ENCODE data around the gene PRKD1. TPM values are rescaled to one million over a fixed set of nuclear protein-coding genes. Genes with fewer than 3 reads are reported as not detected.

The PRKD1 gene
- total RNA-seq, 1 donor, result 28.6 TPM

DNA sequence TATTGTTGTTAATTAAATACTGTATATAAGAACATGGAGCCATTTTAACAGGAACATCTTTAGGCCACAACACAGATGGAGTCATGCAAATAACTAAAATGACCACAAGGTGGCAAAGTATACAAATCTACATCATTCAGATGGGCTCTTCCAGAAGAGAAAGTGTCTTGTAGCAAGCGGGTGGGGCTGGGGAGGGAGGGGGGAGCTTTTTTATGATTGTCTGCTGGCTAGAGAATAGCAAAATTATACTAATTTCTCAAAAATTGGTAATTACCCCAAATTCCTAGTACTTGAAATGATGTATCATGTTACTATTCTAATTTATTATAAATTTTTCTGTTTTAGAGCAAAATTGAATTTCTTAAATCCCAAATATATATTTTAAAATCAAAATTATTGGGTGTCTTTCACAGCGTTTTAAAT, 378.7 kb downstream of the PRKD1 start:
- Histone ChIP-seq H3K4me1 (ENCODE audit: insufficient read depth, low read length) (no peaks in the 10 kb centered on the region), H4K20me1 (ENCODE audit: insufficient read depth, low read length) (no peaks in the 10 kb centered on the region), H3K4me2 (ENCODE audit: insufficient read depth, low read length) (peak overlapping the region; percentile 40), H3K27me3 (ENCODE audit: insufficient read depth, low read length) (no peaks in the 10 kb centered on the region), H3K79me2 (ENCODE audit: insufficient read depth, low read length) (no peaks in the 10 kb centered on the region), H3K9me3 (ENCODE audit: low read depth, low read length) (no peaks in the 10 kb centered on the region), H2AFZ (ENCODE audit: low read length) (peak overlapping the region; percentile 77), H3K27ac (ENCODE audit: low read depth, low read length) (no peak overlapping the region), H3K36me3 (ENCODE audit: insufficient read depth, low read length) (no peaks in the 10 kb centered on the region), H3K4me3 (ENCODE audit: insufficient read depth, low read length) (no peak overlapping the region)
- peak; percentile 54 for TF ChIP-seq CTCF (IDR thresholded peaks at IDR 0.05; ENCODE audit: extremely low read depth, low read depth, low read length)
- DNase-seq (ENCODE audit: insufficient read length, low spot score, missing footprints), result peak; percentile 36

DNA sequence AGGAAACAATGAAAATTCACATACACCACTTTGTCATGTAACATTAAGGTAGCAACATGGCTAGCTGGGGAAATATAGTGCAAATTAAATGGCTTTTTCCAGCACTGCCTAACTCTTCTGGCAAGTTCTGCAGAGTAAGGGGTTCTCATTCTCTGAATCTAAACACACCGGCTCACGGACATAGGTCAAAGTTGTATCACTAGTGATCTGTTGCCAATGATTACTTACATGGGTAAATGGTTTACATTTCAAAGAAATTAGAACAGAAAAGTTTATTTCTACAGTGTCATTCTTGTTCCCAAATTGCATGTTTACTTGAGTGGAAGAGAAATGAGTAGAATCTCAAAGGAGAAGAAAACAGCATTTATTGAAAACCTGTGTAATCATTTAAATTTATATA, 381.9 kb downstream of the PRKD1 start:
- DNase-seq (ENCODE audit: insufficient read length, low spot score, missing footprints), result no peak
- Histone ChIP-seq H2AFZ (ENCODE audit: low read length) (no peak overlapping the region), H3K4me2 (ENCODE audit: insufficient read depth, low read length) (no peak overlapping the region), H3K9me3 (ENCODE audit: low read depth, low read length) (no peaks in the 10 kb centered on the region), H3K27me3 (ENCODE audit: insufficient read depth, low read length) (peaks cover 4% of the 10 kb centered on the region), H3K36me3 (ENCODE audit: insufficient read depth, low read length) (no peaks in the 10 kb centered on the region), H4K20me1 (ENCODE audit: insufficient read depth, low read length) (no peaks in the 10 kb centered on the region), H3K79me2 (ENCODE audit: insufficient read depth, low read length) (no peaks in the 10 kb centered on the region), H3K27ac (ENCODE audit: low read depth, low read length) (no peak overlapping the region), H3K4me1 (ENCODE audit: insufficient read depth, low read length) (no peaks in the 10 kb centered on the region), H3K4me3 (ENCODE audit: insufficient read depth, low read length) (no peak overlapping the region)
- TF ChIP-seq CTCF (IDR thresholded peaks at IDR 0.05; ENCODE audit: extremely low read depth, low read depth, low read length), result no peak

DNA sequence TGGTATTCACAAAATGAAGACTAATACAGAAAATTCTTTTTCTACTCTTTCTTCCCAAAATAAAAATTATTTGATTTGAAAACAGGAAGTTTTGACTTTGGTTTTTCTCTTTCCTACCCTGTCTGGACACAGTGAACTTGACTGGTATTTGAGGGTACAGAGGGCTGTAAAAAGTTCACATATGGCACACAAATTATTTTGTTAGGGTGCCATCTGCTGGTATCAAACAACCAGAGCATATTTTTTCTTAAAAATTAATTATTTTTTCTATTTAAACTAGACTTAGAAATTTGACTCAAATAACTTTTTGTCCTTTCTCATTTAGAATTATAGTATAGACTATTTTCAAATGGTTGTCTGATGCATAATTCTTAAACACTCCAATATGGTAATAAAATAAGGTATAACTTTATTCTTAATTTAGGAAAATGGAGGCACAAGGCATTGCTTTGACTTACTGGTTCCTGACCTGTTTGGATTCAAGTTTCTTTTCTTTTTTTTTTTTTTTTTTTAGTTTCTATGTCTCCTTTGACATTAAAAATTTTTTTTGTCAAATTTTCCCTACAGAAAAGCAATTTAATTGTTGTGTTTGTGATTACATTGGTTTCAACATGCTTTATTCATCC, 390.6 kb downstream of the PRKD1 start:
- Histone ChIP-seq H3K27me3 (ENCODE audit: insufficient read depth, low read length) (peaks cover 10% of the 10 kb centered on the region), H3K27ac (ENCODE audit: low read depth, low read length) (no peak overlapping the region), H3K4me1 (ENCODE audit: insufficient read depth, low read length) (no peaks in the 10 kb centered on the region), H3K36me3 (ENCODE audit: insufficient read depth, low read length) (no peaks in the 10 kb centered on the region), H2AFZ (ENCODE audit: low read length) (no peak overlapping the region), H3K79me2 (ENCODE audit: insufficient read depth, low read length) (no peaks in the 10 kb centered on the region), H3K9me3 (ENCODE audit: low read depth, low read length) (no peaks in the 10 kb centered on the region), H4K20me1 (ENCODE audit: insufficient read depth, low read length) (no peaks in the 10 kb centered on the region), H3K4me3 (ENCODE audit: insufficient read depth, low read length) (no peak overlapping the region), H3K4me2 (ENCODE audit: insufficient read depth, low read length) (no peak overlapping the region)
- DNase-seq (ENCODE audit: insufficient read length, low spot score, missing footprints), result no peak
- peak; percentile 58 for TF ChIP-seq CTCF (IDR thresholded peaks at IDR 0.05; ENCODE audit: extremely low read depth, low read depth, low read length)

GRCh38 chr14:29529418-29529817, 398.2 kb downstream of the PRKD1 start:
- Histone ChIP-seq H3K27ac (ENCODE audit: low read depth, low read length) (no peak overlapping the region), H3K79me2 (ENCODE audit: insufficient read depth, low read length) (no peaks in the 10 kb centered on the region), H3K4me1 (ENCODE audit: insufficient read depth, low read length) (no peaks in the 10 kb centered on the region), H3K4me2 (ENCODE audit: insufficient read depth, low read length) (no peak overlapping the region), H3K9me3 (ENCODE audit: low read depth, low read length) (no peaks in the 10 kb centered on the region), H2AFZ (ENCODE audit: low read length) (no peak overlapping the region), H4K20me1 (ENCODE audit: insufficient read depth, low read length) (no peaks in the 10 kb centered on the region), H3K27me3 (ENCODE audit: insufficient read depth, low read length) (peaks cover 15% of the 10 kb centered on the region), H3K36me3 (ENCODE audit: insufficient read depth, low read length) (no peaks in the 10 kb centered on the region), H3K4me3 (ENCODE audit: insufficient read depth, low read length) (no peak overlapping the region)
- no peak for DNase-seq (ENCODE audit: insufficient read length, low spot score, missing footprints)
- TF ChIP-seq CTCF (IDR thresholded peaks at IDR 0.05; ENCODE audit: extremely low read depth, low read depth, low read length), result peak; percentile 46
